AG04450 (cell line): ENCODE measurements around the gene FMN2. TPM values are rescaled to one million over a fixed set of nuclear protein-coding genes. Genes with fewer than 3 reads are reported as not detected.

ENCODE experiments used
- CTCF ChIA-PET: fragments of 300-600, 350-600 bp; formaldehyde crosslinking; extraction: SDS; loops from one replicate; lab custom pipeline; 2022; ENCODE audit warnings: antibody characterized with exemption, inconsistent platforms; lab: Charles Lee
- POLR2A ChIA-PET: fragments of 350-600 bp; formaldehyde crosslinking; extraction: SDS; loops from one replicate; lab custom pipeline; 2021; ENCODE audit warnings: antibody characterized with exemption, inconsistent platforms; lab: Yijun Ruan, JAX
- DNase-seq: peaks from one replicate; pipeline ENCODE4 v3.0.0-alpha.2; 2011; ENCODE audit warnings: low read depth, low spot score
- H3K27ac ChIP-seq: one replicate; pipeline ENCODE4 v1.5.1; 2012; ENCODE audit warnings: low read depth, low read length, control low read depth
- H3K27me3 ChIP-seq: one replicate; pipeline ENCODE4 v1.6.0; 2012; ENCODE audit warnings: low read length; ENCODE audit not compliant: control insufficient read depth, insufficient read depth
- H3K4me3 ChIP-seq: 2 replicates; pipeline ENCODE4 v1.5.1; 2011; ENCODE audit warnings: mild to moderate bottlenecking, low read depth, low read length, control low read depth
- H3K9me3 ChIP-seq: 2 replicates; pipeline ENCODE4 v1.5.1; 2012; ENCODE audit warnings: low read length; ENCODE audit not compliant: control insufficient read depth, insufficient read depth
- CTCF ChIP-seq: IDR thresholded peaks from 2 replicates; pipeline ENCODE4 v1.5.1; 2011; ENCODE audit warnings: low read depth, low read length, control low read depth, inconsistent platforms
- polyA plus RNA-seq: library from polyadenylated mRNA; depleted of rRNA; stranded (reverse); fragments of >200 nt; gene quantifications from 2 replicates; pipeline ENCODE4 v1.2.3, GENCODE V29; 2011

The FMN2 gene
- polyA plus RNA-seq, 1 experiment: 6.9 TPM

GRCh38 chr1:240152611-240153297, 61.1 kb downstream of the FMN2 start:
- no peak for TF ChIP-seq CTCF
- Histone ChIP-seq H3K9me3 (no peaks in the 10 kb centered on the region), H3K27me3 (no peaks in the 10 kb centered on the region), H3K4me3 (no peak overlapping the region), H3K27ac (no peak overlapping the region)
- no peak for DNase-seq
- ChIA-PET POLR2A (no interaction called here), CTCF (interaction anchor here (2.5 to 5.2 kb wide), 4 partner anchors 15 to 148 kb away, joined by 10 to 175 read pairs (median 73); no protein-coding TSS in a partner anchor)

- DNase-seq: no peak
- Histone ChIP-seq H3K27ac (no peak overlapping the region), H3K27me3 (no peaks in the 10 kb centered on the region), H3K4me3 (no peak overlapping the region), H3K9me3 (no peaks in the 10 kb centered on the region)
- ChIA-PET POLR2A (no interaction called here), CTCF (interaction anchor here (0.9 to 1.7 kb wide), 2 partner anchors 34 to 128 kb away, joined by 3 to 11 read pairs; no protein-coding TSS in a partner anchor)
- TF ChIP-seq CTCF: no peak
These were observed 63.9 kb downstream of the FMN2 start for GRCh38 chr1:240155605-240156004.

GRCh38 chr1:240164742-240165141, 73.1 kb downstream of the FMN2 start:
- peaks cover 4% of the 10 kb centered on the region; the same call in 1 of the 2 replicates for H3K9me3 ChIP-seq
- no peak overlapping the region for H3K27ac ChIP-seq
- no peaks in the 10 kb centered on the region for H3K27me3 ChIP-seq
- no peak for TF ChIP-seq CTCF
- H3K4me3 ChIP-seq: no peak overlapping the region
- no peak for DNase-seq
- CTCF ChIA-PET: interaction anchor here (0.7 to 14.0 kb wide), 2 partner anchors 14 to 24 kb away, joined by 6 to 112 read pairs; no protein-coding TSS in a partner anchor
- POLR2A ChIA-PET: no interaction called here

- POLR2A ChIA-PET: no interaction called here
- TF ChIP-seq CTCF: peak; percentile 40
These were observed 77.5 kb downstream of the FMN2 start for GRCh38 chr1:240169188-240169587.

GRCh38 chr1:240170266-240170665, 78.6 kb downstream of the FMN2 start:
- POLR2A ChIA-PET: no interaction called here
- CTCF ChIA-PET: interaction anchor here (0.7 to 14.0 kb wide), 9 partner anchors 14 to 521 kb away, joined by 3 to 112 read pairs (median 5); no protein-coding TSS in a partner anchor
- Histone ChIP-seq H3K27me3 (no peaks in the 10 kb centered on the region), H3K4me3 (no peak overlapping the region), H3K9me3 (peaks cover under 1% of the 10 kb centered on the region; the same call in 1 of the 2 replicates), H3K27ac (no peak overlapping the region)
- no peak for DNase-seq
- TF ChIP-seq CTCF: no peak

More at GRCh38 chr1:240169188-240169587, 77.5 kb downstream of the FMN2 start:
- Histone ChIP-seq H3K4me3 (no peak overlapping the region), H3K9me3 (peaks cover 4% of the 10 kb centered on the region; the same call in 1 of the 2 replicates), H3K27me3 (no peaks in the 10 kb centered on the region), H3K27ac (no peak overlapping the region)
- CTCF ChIA-PET: interaction anchor here (0.9 to 14.0 kb wide), 9 partner anchors 11 to 142 kb away, joined by 3 to 112 read pairs (median 6); no protein-coding TSS in a partner anchor
- no peak for DNase-seq
